ENCODE results near the gene RNASE13.

RNASE13 gene

DNA sequence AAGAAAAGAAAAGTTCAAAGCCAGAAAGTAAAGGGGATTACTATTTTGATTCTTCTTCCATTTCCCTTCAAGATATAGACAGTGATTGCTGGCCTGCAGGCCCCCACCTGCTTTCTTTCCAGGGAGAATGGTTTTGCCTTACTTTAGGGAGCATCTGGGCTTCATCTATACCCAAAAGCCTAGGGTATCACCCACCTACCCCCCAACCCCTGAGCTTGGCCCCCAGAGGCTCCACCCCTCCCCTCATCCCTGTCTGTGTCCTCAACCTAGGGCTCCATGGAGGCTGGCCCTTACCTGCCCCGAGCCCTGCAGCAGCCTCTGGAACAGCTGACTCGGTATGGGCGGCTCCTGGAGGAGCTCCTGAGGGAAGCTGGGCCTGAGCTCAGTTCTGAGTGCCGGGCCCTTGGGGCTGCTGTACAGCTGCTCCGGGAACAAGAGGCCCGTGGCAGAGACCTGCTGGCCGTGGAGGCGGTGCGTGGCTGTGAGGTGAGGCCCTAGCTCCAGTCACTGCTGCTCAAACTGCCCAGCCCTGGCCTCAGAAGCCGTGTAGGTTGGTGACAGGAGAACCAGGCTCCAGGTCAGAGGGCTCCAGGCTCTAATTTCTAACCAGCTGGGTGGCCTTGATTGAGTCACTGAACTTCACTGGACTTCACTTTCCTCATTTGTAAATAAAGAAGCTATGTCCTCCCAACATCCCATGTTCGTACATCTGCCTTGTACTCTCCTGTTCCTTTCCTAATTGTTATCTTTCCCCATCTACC is 49.1 kb upstream of the RNASE13 start:
- ATAC-seq, result no peak
- TF ChIP-seq ZNF8 (CRISPR knock-in tag; IDR thresholded peaks at IDR 0.05), result no peak
- no peak for TF ChIP-seq TOX (CRISPR knock-in tag; IDR thresholded peaks at IDR 0.05; ENCODE audit: borderline replicate concordance)
- no peak for TF ChIP-seq ZNF565 (CRISPR knock-in tag; conservative IDR thresholded peaks at IDR 0.05; ENCODE audit: low read depth)
- TF ChIP-seq SNAI2 (CRISPR knock-in tag; IDR thresholded peaks at IDR 0.05), result no peak
- TF ChIP-seq OSR1 (CRISPR knock-in tag; IDR thresholded peaks at IDR 0.05), result no peak
- TF ChIP-seq, protein P1, sequence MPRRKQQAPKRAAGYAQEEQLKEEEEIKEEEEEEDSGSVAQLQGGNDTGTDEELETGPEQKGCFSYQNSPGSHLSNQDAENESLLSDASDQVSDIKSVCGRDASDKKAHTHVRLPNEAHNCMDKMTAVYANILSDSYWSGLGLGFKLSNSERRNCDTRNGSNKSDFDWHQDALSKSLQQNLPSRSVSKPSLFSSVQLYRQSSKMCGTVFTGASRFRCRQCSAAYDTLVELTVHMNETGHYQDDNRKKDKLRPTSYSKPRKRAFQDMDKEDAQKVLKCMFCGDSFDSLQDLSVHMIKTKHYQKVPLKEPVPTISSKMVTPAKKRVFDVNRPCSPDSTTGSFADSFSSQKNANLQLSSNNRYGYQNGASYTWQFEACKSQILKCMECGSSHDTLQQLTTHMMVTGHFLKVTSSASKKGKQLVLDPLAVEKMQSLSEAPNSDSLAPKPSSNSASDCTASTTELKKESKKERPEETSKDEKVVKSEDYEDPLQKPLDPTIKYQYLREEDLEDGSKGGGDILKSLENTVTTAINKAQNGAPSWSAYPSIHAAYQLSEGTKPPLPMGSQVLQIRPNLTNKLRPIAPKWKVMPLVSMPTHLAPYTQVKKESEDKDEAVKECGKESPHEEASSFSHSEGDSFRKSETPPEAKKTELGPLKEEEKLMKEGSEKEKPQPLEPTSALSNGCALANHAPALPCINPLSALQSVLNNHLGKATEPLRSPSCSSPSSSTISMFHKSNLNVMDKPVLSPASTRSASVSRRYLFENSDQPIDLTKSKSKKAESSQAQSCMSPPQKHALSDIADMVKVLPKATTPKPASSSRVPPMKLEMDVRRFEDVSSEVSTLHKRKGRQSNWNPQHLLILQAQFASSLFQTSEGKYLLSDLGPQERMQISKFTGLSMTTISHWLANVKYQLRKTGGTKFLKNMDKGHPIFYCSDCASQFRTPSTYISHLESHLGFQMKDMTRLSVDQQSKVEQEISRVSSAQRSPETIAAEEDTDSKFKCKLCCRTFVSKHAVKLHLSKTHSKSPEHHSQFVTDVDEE (CRISPR knock-in tag; IDR thresholded peaks at IDR 0.05), result no peak
- no peak for TF ChIP-seq ZFP30 (CRISPR knock-in tag; IDR thresholded peaks at IDR 0.05)
- TF ChIP-seq ZC3H10 (CRISPR knock-in tag; IDR thresholded peaks at IDR 0.05), result no peak
- TF ChIP-seq, protein P2, sequence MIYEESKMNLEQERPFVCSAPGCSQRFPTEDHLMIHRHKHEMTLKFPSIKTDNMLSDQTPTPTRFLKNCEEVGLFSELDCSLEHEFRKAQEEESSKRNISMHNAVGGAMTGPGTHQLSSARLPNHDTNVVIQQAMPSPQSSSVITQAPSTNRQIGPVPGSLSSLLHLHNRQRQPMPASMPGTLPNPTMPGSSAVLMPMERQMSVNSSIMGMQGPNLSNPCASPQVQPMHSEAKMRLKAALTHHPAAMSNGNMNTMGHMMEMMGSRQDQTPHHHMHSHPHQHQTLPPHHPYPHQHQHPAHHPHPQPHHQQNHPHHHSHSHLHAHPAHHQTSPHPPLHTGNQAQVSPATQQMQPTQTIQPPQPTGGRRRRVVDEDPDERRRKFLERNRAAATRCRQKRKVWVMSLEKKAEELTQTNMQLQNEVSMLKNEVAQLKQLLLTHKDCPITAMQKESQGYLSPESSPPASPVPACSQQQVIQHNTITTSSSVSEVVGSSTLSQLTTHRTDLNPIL (CRISPR knock-in tag; IDR thresholded peaks at IDR 0.05; ENCODE audit: low read depth), result no peak
- no peak for TF ChIP-seq RARB (CRISPR knock-in tag; IDR thresholded peaks at IDR 0.05)
- TF ChIP-seq, protein P3, sequence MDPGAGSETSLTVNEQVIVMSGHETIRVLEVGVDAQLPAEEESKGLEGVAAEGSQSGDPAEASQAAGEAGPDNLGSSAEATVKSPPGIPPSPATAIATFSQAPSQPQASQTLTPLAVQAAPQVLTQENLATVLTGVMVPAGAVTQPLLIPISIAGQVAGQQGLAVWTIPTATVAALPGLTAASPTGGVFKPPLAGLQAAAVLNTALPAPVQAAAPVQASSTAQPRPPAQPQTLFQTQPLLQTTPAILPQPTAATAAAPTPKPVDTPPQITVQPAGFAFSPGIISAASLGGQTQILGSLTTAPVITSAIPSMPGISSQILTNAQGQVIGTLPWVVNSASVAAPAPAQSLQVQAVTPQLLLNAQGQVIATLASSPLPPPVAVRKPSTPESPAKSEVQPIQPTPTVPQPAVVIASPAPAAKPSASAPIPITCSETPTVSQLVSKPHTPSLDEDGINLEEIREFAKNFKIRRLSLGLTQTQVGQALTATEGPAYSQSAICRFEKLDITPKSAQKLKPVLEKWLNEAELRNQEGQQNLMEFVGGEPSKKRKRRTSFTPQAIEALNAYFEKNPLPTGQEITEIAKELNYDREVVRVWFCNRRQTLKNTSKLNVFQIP (CRISPR knock-in tag; IDR thresholded peaks at IDR 0.05; ENCODE audit: borderline replicate concordance, low read depth), result no peak
- no peak for TF ChIP-seq ISL1 (CRISPR knock-in tag; IDR thresholded peaks at IDR 0.05)
- no peak for TF ChIP-seq ZNF70 (CRISPR knock-in tag; IDR thresholded peaks at IDR 0.05)
- no peak for TF ChIP-seq ARNTL (CRISPR knock-in tag; IDR thresholded peaks at IDR 0.05; ENCODE audit: borderline replicate concordance, low read depth)
- no peak for TF ChIP-seq CSDC2 (CRISPR knock-in tag; IDR thresholded peaks at IDR 0.05)
- TF ChIP-seq ESRRG (CRISPR knock-in tag; IDR thresholded peaks at IDR 0.05), result no peak
- TF ChIP-seq, protein P4, sequence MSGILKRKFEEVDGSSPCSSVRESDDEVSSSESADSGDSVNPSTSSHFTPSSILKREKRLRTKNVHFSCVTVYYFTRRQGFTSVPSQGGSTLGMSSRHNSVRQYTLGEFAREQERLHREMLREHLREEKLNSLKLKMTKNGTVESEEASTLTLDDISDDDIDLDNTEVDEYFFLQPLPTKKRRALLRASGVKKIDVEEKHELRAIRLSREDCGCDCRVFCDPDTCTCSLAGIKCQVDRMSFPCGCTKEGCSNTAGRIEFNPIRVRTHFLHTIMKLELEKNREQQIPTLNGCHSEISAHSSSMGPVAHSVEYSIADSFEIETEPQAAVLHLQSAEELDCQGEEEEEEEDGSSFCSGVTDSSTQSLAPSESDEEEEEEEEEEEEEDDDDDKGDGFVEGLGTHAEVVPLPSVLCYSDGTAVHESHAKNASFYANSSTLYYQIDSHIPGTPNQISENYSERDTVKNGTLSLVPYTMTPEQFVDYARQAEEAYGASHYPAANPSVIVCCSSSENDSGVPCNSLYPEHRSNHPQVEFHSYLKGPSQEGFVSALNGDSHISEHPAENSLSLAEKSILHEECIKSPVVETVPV (CRISPR knock-in tag; IDR thresholded peaks at IDR 0.05), result no peak
- no peak for TF ChIP-seq TCF4 (CRISPR knock-in tag; IDR thresholded peaks at IDR 0.05; ENCODE audit: borderline replicate concordance)
- no peak for TF ChIP-seq GLIS3 (CRISPR knock-in tag; IDR thresholded peaks at IDR 0.05)

DNA sequence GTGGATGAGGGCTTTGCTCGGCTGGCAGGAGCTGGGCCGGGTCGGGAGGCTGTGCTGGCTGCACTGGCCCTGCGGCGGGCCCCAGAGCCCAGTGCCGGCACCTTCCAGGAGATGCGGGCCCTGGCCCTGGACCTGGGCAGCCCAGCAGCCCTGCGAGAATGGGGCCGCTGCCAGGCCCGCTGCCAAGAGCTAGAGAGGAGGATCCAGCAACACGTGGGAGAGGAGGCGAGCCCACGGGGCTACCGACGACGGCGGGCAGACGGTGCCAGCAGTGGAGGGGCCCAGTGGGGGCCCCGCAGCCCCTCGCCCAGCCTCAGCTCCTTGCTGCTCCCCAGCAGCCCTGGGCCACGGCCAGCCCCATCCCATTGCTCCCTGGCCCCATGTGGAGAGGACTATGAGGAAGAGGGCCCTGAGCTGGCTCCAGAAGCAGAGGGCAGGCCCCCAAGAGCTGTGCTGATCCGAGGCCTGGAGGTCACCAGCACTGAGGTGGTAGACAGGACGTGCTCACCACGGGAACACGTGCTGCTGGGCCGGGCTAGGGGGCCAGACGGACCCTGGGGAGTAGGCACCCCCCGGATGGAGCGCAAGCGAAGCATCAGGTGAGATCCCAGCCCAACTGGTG is 47.0 kb upstream of the RNASE13 start:
- ATAC-seq, result no peak
- TF ChIP-seq OSR1 (CRISPR knock-in tag; IDR thresholded peaks at IDR 0.05), result no peak
- TF ChIP-seq, protein P2 (CRISPR knock-in tag; IDR thresholded peaks at IDR 0.05; ENCODE audit: low read depth), result no peak
- TF ChIP-seq SNAI2 (CRISPR knock-in tag; IDR thresholded peaks at IDR 0.05), result no peak
- TF ChIP-seq PPARA (CRISPR knock-in tag; IDR thresholded peaks at IDR 0.05; ENCODE audit: borderline replicate concordance), result no peak
- TF ChIP-seq ZNF70 (CRISPR knock-in tag; IDR thresholded peaks at IDR 0.05), result no peak
- TF ChIP-seq ZNF8 (CRISPR knock-in tag; IDR thresholded peaks at IDR 0.05), result no peak
- no peak for TF ChIP-seq RARB (CRISPR knock-in tag; IDR thresholded peaks at IDR 0.05)
- no peak for TF ChIP-seq ZFP30 (CRISPR knock-in tag; IDR thresholded peaks at IDR 0.05)
- TF ChIP-seq CSDC2 (CRISPR knock-in tag; IDR thresholded peaks at IDR 0.05), result no peak
- TF ChIP-seq ISL1 (CRISPR knock-in tag; IDR thresholded peaks at IDR 0.05), result no peak
- TF ChIP-seq, protein P4 (CRISPR knock-in tag; IDR thresholded peaks at IDR 0.05), result no peak
- TF ChIP-seq ZC3H10 (CRISPR knock-in tag; IDR thresholded peaks at IDR 0.05), result no peak
- TF ChIP-seq TCF4 (CRISPR knock-in tag; IDR thresholded peaks at IDR 0.05; ENCODE audit: borderline replicate concordance), result no peak
- no peak for TF ChIP-seq ESRRG (CRISPR knock-in tag; IDR thresholded peaks at IDR 0.05)
- TF ChIP-seq, protein P5, sequence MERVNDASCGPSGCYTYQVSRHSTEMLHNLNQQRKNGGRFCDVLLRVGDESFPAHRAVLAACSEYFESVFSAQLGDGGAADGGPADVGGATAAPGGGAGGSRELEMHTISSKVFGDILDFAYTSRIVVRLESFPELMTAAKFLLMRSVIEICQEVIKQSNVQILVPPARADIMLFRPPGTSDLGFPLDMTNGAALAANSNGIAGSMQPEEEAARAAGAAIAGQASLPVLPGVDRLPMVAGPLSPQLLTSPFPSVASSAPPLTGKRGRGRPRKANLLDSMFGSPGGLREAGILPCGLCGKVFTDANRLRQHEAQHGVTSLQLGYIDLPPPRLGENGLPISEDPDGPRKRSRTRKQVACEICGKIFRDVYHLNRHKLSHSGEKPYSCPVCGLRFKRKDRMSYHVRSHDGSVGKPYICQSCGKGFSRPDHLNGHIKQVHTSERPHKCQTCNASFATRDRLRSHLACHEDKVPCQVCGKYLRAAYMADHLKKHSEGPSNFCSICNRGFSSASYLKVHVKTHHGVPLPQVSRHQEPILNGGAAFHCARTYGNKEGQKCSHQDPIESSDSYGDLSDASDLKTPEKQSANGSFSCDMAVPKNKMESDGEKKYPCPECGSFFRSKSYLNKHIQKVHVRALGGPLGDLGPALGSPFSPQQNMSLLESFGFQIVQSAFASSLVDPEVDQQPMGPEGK (CRISPR knock-in tag; IDR thresholded peaks at IDR 0.05; ENCODE audit: borderline replicate concordance), result no peak
- no peak for TF ChIP-seq ZFP3 (CRISPR knock-in tag; IDR thresholded peaks at IDR 0.05)
- TF ChIP-seq ARNTL (CRISPR knock-in tag; IDR thresholded peaks at IDR 0.05; ENCODE audit: borderline replicate concordance, low read depth), result no peak
- TF ChIP-seq BACH2 (CRISPR knock-in tag; IDR thresholded peaks at IDR 0.05; ENCODE audit: borderline replicate concordance), result no peak

All from SK-N-SH treated with all-trans-retinoic acid at 6 μM for 48 hours (cell line).